HCT116 (cell line): Measurements from ENCODE around the gene FRRS1. TPM values are rescaled to one million over a fixed set of nuclear protein-coding genes. Genes with fewer than 3 reads are reported as not detected.

ENCODE experiments used
- ATAC-seq: fragments of 200-7000 bp; cut with Tn5 transposase; 2 replicates; pipeline ENCODE4 v1.9.1; 2020; ENCODE audit warnings: mild to moderate bottlenecking, moderate library complexity
- Bru-seq: library from RNA; stranded (reverse); fragments of 400-500 nt; gene quantifications from one replicate; lab custom pipeline; 2021; lab: Mats Ljungman, UMichigan
- BruChase-seq, 2 experiments: library from RNA; stranded (reverse); fragments of 400-500 nt; gene quantifications; one replicate each; lab custom pipeline; 2021; lab: Mats Ljungman, UMichigan
- BruUV-seq: library from RNA; stranded (reverse); fragments of 400-500 nt; replicated peaks from 2 replicates; lab custom pipeline; 2021; lab: Mats Ljungman, UMichigan
- CTCF ChIA-PET: fragments of 300-600 bp; sonication (Branson Sonifier 250); formaldehyde crosslinking; loops from one replicate; lab custom pipeline; 2021; ENCODE audit warnings: antibody characterized with exemption; lab: Charles Lee
- POLR2A ChIA-PET: fragments of 300-600, 350-600 bp; sonication (Branson Sonifier 250); formaldehyde crosslinking; loops from one replicate; lab custom pipeline; 2021; ENCODE audit warnings: antibody characterized with exemption; lab: Charles Lee
- RAD21 ChIA-PET, 2 experiments: fragments of 300-600 bp; sonication (Branson Sonifier 250); formaldehyde crosslinking; loops; one replicate each; lab custom pipeline; 2023; ENCODE audit warnings: low total read pairs in 2 of 2; ENCODE audit not compliant: uncharacterized antibody in 2 of 2, unreplicated experiment in 2 of 2, low non-redundant PET in 1 of 2; lab: Charles Lee
- DNase-seq: peaks from one replicate; pipeline ENCODE4 v3.0.0-alpha.2; 2010; ENCODE audit warnings: low read depth, low spot score
- H2AFZ ChIP-seq: fragments of 200-600 bp; shearing (Covaris generic), sonication (generic); 2 replicates; pipeline ENCODE4 v1.6.1; 2017; ENCODE audit warnings: low read depth, mixed run types, mixed read lengths, antibody characterized with exemption, low read length; ENCODE audit not compliant: poor library complexity, severe bottlenecking
- H3K27ac ChIP-seq: 2 replicates; pipeline ENCODE4 v1.5.1; 2012; ENCODE audit warnings: low read depth, low read length
- H3K27me3 ChIP-seq: fragments of 200-600 bp; sonication (generic); 2 replicates; pipeline ENCODE4 v1.6.1; 2016; ENCODE audit warnings: mixed run types, low read length, mixed read lengths; ENCODE audit not compliant: insufficient read depth
- H3K36me3 ChIP-seq, 2 experiments: fragments of 200-500 bp in 1 of 2; fragments of 200-600 bp in 1 of 2; sonication (Bioruptor generic) in 1 of 2; sonication (generic) in 1 of 2; 2 replicates each; pipeline versions ENCODE4 v1.5.1 to v1.6.1; 2014 to 2016; ENCODE audit warnings: low read length in 2 of 2, inconsistent platforms in 1 of 2, mixed read lengths in 1 of 2, mixed run types in 1 of 2; ENCODE audit not compliant: insufficient read depth in 2 of 2, control insufficient read depth in 1 of 2
- H3K4me1 ChIP-seq, 2 experiments: fragments of 200-600 bp in 1 of 2; sonication (generic) in 1 of 2; 2 replicates each; pipeline versions ENCODE4 v1.5.1 to v1.6.1; 2012 to 2017; ENCODE audit warnings: low read length in 2 of 2, inconsistent platforms in 1 of 2, mild to moderate bottlenecking in 1 of 2, mixed read lengths in 1 of 2, mixed run types in 1 of 2, moderate library complexity in 1 of 2; ENCODE audit not compliant: insufficient read depth in 2 of 2, control insufficient read depth in 1 of 2
- H3K4me2 ChIP-seq: fragments of 200-600 bp; sonication (generic); 2 replicates; pipeline ENCODE4 v1.6.1; 2017; ENCODE audit warnings: mixed run types, low read length, mixed read lengths
- H3K4me3 ChIP-seq, 2 experiments: fragments of 200-600 bp in 1 of 2; sonication (generic) in 1 of 2; replicated peaks in 1 of 2; 2 replicates each; pipeline ENCODE4 v1.5.1; 2011 to 2016; ENCODE audit warnings: low read length in 2 of 2, control low read depth in 1 of 2, low read depth in 1 of 2, mild to moderate bottlenecking in 1 of 2, mixed read lengths in 1 of 2, mixed run types in 1 of 2
- H3K79me2 ChIP-seq: fragments of 200-600 bp; sonication (generic); 2 replicates; pipeline ENCODE4 v1.6.1; 2017; ENCODE audit warnings: mild to moderate bottlenecking, mixed run types, low read length, moderate library complexity, mixed read lengths; ENCODE audit not compliant: insufficient read depth
- H3K9ac ChIP-seq: fragments of 200-600 bp; sonication (generic); 2 replicates; pipeline ENCODE4 v1.6.1; 2016; ENCODE audit warnings: low read length, mixed read lengths
- H3K9me2 ChIP-seq: fragments of 200-600 bp; sonication (generic), shearing (Covaris generic); 2 replicates; pipeline ENCODE4 v1.6.1; 2017; ENCODE audit warnings: mixed run types, mild to moderate bottlenecking, moderate library complexity; ENCODE audit not compliant: insufficient read depth
- H3K9me3 ChIP-seq, 2 experiments: fragments of 200-500 bp in 1 of 2; fragments of 200-600 bp in 1 of 2; sonication (Bioruptor generic) in 1 of 2; sonication (generic) in 1 of 2; 2 replicates each; pipeline ENCODE4 v1.6.1; 2014 to 2017; ENCODE audit warnings: low read length in 2 of 2, mixed read lengths in 2 of 2, inconsistent platforms in 1 of 2, low read depth in 1 of 2, mild to moderate bottlenecking in 1 of 2, mixed run types in 1 of 2, moderate library complexity in 1 of 2; ENCODE audit not compliant: control insufficient read depth in 1 of 2, insufficient read depth in 1 of 2
- H4K20me1 ChIP-seq: fragments of 200-600 bp; sonication (generic), shearing (Covaris generic); 2 replicates; pipeline ENCODE4 v1.6.1; 2017; ENCODE audit warnings: mixed run types, mild to moderate bottlenecking, moderate library complexity; ENCODE audit not compliant: insufficient read depth
- CBX3 ChIP-seq: IDR thresholded peaks from 2 replicates; pipeline ENCODE4 v1.6.1; 2012; ENCODE audit warnings: low read depth
- CEBPB ChIP-seq: IDR thresholded peaks from 2 replicates; pipeline ENCODE4 v1.6.1; 2012; ENCODE audit warnings: low read depth
- ELF1 ChIP-seq: IDR thresholded peaks from 2 replicates; pipeline ENCODE4 v1.6.1; 2012; ENCODE audit warnings: low read depth, borderline replicate concordance
- EZH2phosphoT487 ChIP-seq: fragments of 200-600 bp; IDR thresholded peaks from 2 replicates; pipeline ENCODE4 v1.6.1; 2018; ENCODE audit warnings: antibody characterized with exemption, borderline replicate concordance
- FOSL1 ChIP-seq: IDR thresholded peaks from 2 replicates; pipeline ENCODE4 v1.6.1; 2012; ENCODE audit warnings: low read depth
- JUND ChIP-seq: IDR thresholded peaks from 2 replicates; pipeline ENCODE4 v1.6.1; 2012
- POLR2A ChIP-seq: IDR thresholded peaks from 2 replicates; pipeline ENCODE4 v1.7.0; 2011; ENCODE audit warnings: borderline replicate concordance; ENCODE audit not compliant: insufficient read depth, insufficient read length; ENCODE audit errors: extremely low read depth
- RAD21 ChIP-seq: IDR thresholded peaks from 2 replicates; pipeline ENCODE4 v1.6.1; 2012; ENCODE audit warnings: low read depth, mild to moderate bottlenecking
- SRF ChIP-seq: IDR thresholded peaks from 2 replicates; pipeline ENCODE4 v1.6.1; 2012; ENCODE audit warnings: low read depth
- TCF7L2 ChIP-seq: IDR thresholded peaks from 2 replicates; pipeline ENCODE4 v1.7.0; 2011; ENCODE audit warnings: borderline replicate concordance, inconsistent platforms; ENCODE audit not compliant: insufficient read depth, insufficient read length; ENCODE audit errors: extremely low read depth
- ZFX ChIP-seq: fragments of 450-650 bp; IDR thresholded peaks from 2 replicates; pipeline ENCODE4 v1.6.1; 2017
- intact Hi-C: fragments of 100-400 bp; cut with micrococcal nuclease; formaldehyde crosslinking; loops from 2 replicates; pipeline ENCODE4 v1.10.0; 2022
- long read RNA-seq: library from polyadenylated mRNA; unstranded; transcript quantifications from one replicate; pipeline ENCODE4 v2.0.0, GENCODE V29; 2021; ENCODE audit not compliant: unreplicated experiment
- polyA plus RNA-seq: library from polyadenylated mRNA; unstranded; fragments of >200 nt; gene quantifications from 2 replicates; pipeline ENCODE4 v1.2.1, GENCODE V29; 2012; ENCODE audit warnings: missing spikeins
- total RNA-seq: library from RNA; stranded (reverse); gene quantifications from one replicate; pipeline ENCODE4 v1.2.1, GENCODE V29; 2021; ENCODE audit not compliant: unreplicated experiment
- TF ChIP-seq, protein P1 (sequence below): IDR thresholded peaks from 2 replicates; pipeline ENCODE4 v1.6.1; 2012
- TF ChIP-seq, protein P2 (sequence below): IDR thresholded peaks from 2 replicates; pipeline ENCODE4 v1.6.1; 2011; ENCODE audit warnings: mild to moderate bottlenecking, low read length, moderate library complexity; ENCODE audit not compliant: insufficient replicate concordance; ENCODE audit errors: extremely low read depth
- TF ChIP-seq, protein P3 (sequence below): IDR thresholded peaks from 2 replicates; pipeline ENCODE4 v1.6.1; 2012
- TF ChIP-seq, protein P4 (sequence below), 3 experiments: fragments of 200-600 bp in 1 of 3; sonication (generic) in 1 of 3; IDR thresholded peaks in 2 of 3; conservative IDR thresholded peaks in 1 of 3; 2 replicates each; pipeline ENCODE4 v1.5.1; 2012 to 2017; ENCODE audit warnings: low read depth in 2 of 3, low read length in 2 of 3, antibody characterized with exemption in 1 of 3, borderline replicate concordance in 1 of 3, control low read depth in 1 of 3, mild to moderate bottlenecking in 1 of 3, mixed read lengths in 1 of 3, mixed run types in 1 of 3, moderate library complexity in 1 of 3; ENCODE audit not compliant: insufficient read depth in 1 of 3

Gene FRRS1, protein sequence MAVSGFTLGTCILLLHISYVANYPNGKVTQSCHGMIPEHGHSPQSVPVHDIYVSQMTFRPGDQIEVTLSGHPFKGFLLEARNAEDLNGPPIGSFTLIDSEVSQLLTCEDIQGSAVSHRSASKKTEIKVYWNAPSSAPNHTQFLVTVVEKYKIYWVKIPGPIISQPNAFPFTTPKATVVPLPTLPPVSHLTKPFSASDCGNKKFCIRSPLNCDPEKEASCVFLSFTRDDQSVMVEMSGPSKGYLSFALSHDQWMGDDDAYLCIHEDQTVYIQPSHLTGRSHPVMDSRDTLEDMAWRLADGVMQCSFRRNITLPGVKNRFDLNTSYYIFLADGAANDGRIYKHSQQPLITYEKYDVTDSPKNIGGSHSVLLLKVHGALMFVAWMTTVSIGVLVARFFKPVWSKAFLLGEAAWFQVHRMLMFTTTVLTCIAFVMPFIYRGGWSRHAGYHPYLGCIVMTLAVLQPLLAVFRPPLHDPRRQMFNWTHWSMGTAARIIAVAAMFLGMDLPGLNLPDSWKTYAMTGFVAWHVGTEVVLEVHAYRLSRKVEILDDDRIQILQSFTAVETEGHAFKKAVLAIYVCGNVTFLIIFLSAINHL
- 19.8 TPM for total RNA-seq
- polyA plus RNA-seq = 6.0 and 9.6 TPM in 2 replicates
- percentile 72 among the genes with signal in this experiment for Bru-seq, nascent RNA
- BruChase-seq, experiment 1, labeled RNA remaining after a 6-hour chase = percentile 63 among the genes with signal in this experiment
- BruChase-seq, experiment 2, labeled RNA remaining after a 2-hour chase = percentile 62 among the genes with signal in this experiment
- long read RNA-seq, transcript FRRS1-205 (17 exons, 2,304 nt) = major isoform, 13 of 25 reads
- long read RNA-seq, partial matches to known transcripts = 4 of 25 reads
- long read RNA-seq, other reads (novel, unspliced or antisense) = 8 of 25 reads

DNA sequence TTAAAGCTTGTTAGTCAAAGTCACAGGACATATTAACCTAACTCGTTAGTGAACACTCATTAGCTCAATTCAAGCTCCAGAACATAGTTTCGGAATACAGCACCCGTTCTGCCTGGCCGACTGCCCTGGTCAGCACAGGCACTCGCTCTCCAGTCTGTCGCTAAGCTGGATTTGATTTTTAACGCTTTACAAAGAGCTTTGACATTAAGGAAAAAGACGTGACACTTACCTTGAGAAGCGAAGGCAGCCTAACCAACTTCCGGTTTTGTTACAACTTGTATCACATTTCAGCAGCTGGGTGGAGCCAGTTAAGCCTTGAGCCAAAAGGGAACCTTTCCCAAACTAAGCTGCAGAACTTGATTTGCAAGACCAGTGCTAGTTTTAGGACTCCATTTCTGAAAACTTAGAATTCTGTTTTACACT, at the start of gene FRRS1:
TSS of gene FRRS1 (minus strand) at position 258 of the 423 bp plus-strand sequence. CDS start 17,867 bp downstream, outside the sequence.
- Histone ChIP-seq H3K4me3 (peak within 1 kb of the TSS; percentile 71 to 82), H3K9ac (peak within 1 kb of the TSS; percentile 74), H3K79me2 (peaks cover 33% of the 10 kb centered on the region), H3K4me1 (peaks cover 4 to 30% of the 10 kb centered on the region in 2 experiments; a peak in 3 of 4 replicates), H3K9me2 (no peaks in the 10 kb centered on the region), H3K27me3 (no peaks in the 10 kb centered on the region), H3K36me3 (no peaks in the 10 kb centered on the region), H4K20me1 (no peaks in the 10 kb centered on the region), H3K4me2 (peak within 1 kb of the TSS; percentile 91), H2AFZ (peak within 1 kb of the TSS; percentile 86), H3K27ac (peak within 1 kb of the TSS; percentile 64), H3K9me3 (no peaks in the 10 kb centered on the region)
- ChIA-PET POLR2A (interaction anchor here (1.0 to 2.2 kb wide), 4 partner anchors 10 to 17 kb away, joined by 3 to 16 read pairs (median 4); no protein-coding TSS in a partner anchor), RAD21 (no interaction called here), CTCF (interaction anchor here (1.2 kb wide), 1 partner anchor 689 kb away, joined by 3 read pairs; no protein-coding TSS in a partner anchor)
- peak; percentile 84 for ATAC-seq
- no TSS peak for BruUV-seq
- peak; percentile 85 for DNase-seq
- intact Hi-C loops = no loop called here
- TF ChIP-seq EZH2phosphoT487 (no peak), ZFX (no peak), CBX3 (peak; percentile 61; the same call in 1 of the 2 replicates), POLR2A (peak; percentile 40), JUND (peak; percentile 12; the same call in 1 of the 2 replicates), RAD21 (no peak), SRF (no peak), FOSL1 (no peak), ELF1 (peak; percentile 73), CEBPB (no peak), TCF7L2 (no peak)
- TF ChIP-seq, protein P1, sequence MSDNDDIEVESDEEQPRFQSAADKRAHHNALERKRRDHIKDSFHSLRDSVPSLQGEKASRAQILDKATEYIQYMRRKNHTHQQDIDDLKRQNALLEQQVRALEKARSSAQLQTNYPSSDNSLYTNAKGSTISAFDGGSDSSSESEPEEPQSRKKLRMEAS = peak; percentile 33; the same call in 1 of the 2 replicates
- TF ChIP-seq, protein P2, sequence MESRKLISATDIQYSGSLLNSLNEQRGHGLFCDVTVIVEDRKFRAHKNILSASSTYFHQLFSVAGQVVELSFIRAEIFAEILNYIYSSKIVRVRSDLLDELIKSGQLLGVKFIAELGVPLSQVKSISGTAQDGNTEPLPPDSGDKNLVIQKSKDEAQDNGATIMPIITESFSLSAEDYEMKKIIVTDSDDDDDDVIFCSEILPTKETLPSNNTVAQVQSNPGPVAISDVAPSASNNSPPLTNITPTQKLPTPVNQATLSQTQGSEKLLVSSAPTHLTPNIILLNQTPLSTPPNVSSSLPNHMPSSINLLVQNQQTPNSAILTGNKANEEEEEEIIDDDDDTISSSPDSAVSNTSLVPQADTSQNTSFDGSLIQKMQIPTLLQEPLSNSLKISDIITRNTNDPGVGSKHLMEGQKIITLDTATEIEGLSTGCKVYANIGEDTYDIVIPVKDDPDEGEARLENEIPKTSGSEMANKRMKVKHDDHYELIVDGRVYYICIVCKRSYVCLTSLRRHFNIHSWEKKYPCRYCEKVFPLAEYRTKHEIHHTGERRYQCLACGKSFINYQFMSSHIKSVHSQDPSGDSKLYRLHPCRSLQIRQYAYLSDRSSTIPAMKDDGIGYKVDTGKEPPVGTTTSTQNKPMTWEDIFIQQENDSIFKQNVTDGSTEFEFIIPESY = no peak
- TF ChIP-seq, protein P3, sequence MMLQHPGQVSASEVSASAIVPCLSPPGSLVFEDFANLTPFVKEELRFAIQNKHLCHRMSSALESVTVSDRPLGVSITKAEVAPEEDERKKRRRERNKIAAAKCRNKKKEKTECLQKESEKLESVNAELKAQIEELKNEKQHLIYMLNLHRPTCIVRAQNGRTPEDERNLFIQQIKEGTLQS = no peak
- TF ChIP-seq, protein P4, sequence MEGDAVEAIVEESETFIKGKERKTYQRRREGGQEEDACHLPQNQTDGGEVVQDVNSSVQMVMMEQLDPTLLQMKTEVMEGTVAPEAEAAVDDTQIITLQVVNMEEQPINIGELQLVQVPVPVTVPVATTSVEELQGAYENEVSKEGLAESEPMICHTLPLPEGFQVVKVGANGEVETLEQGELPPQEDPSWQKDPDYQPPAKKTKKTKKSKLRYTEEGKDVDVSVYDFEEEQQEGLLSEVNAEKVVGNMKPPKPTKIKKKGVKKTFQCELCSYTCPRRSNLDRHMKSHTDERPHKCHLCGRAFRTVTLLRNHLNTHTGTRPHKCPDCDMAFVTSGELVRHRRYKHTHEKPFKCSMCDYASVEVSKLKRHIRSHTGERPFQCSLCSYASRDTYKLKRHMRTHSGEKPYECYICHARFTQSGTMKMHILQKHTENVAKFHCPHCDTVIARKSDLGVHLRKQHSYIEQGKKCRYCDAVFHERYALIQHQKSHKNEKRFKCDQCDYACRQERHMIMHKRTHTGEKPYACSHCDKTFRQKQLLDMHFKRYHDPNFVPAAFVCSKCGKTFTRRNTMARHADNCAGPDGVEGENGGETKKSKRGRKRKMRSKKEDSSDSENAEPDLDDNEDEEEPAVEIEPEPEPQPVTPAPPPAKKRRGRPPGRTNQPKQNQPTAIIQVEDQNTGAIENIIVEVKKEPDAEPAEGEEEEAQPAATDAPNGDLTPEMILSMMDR (IDR thresholded peaks at IDR 0.05 in 2 of 3, conservative IDR thresholded peaks at IDR 0.05 in 1 of 3; ENCODE audit: borderline replicate concordance in 1 of 3, insufficient read depth in 1 of 3, low read depth in 2 of 3, low read length in 2 of 3) = no peak
